Measurements from ENCODE around the gene CCDC92. TPM values are rescaled to one million over a fixed set of nuclear protein-coding genes. Genes with fewer than 3 reads are reported as not detected.

The CCDC92 gene
- total RNA-seq, 1 donor from 2014 or later = 38.9 TPM

- DNase-seq (ENCODE audit: low read depth) = no peak
- FAIRE-seq = no peak
- peaks cover 7% of the 10 kb centered on the region for H3K4me1 Mint-ChIP-seq (ENCODE audit: low read depth, unreplicated experiment)
- Histone ChIP-seq H2AFZ (ENCODE audit: low read depth, low read length) (no peak overlapping the region), H3K4me1 (ENCODE audit: insufficient read depth, low read length) (peaks cover 6% of the 10 kb centered on the region), H3K79me2 (ENCODE audit: insufficient read depth, low read length) (peaks cover 36% of the 10 kb centered on the region), H3K27ac (ENCODE audit: low read depth, low read length) (no peak overlapping the region), H3K9me3 (ENCODE audit: insufficient read depth, low read depth, low read length) (no peaks in the 10 kb centered on the region), H3K36me3 (ENCODE audit: insufficient read depth, low read length) (no peaks in the 10 kb centered on the region), H3K9ac (ENCODE audit: low read length) (no peak overlapping the region), H3K4me2 (ENCODE audit: low read length) (no peak overlapping the region), H4K20me1 (ENCODE audit: insufficient read depth, low read length) (peaks cover 66% of the 10 kb centered on the region), H3K4me3 (ENCODE audit: insufficient read depth, low read depth, low read length) (no peak overlapping the region), H3K27me3 (ENCODE audit: insufficient read depth, low read length) (no peaks in the 10 kb centered on the region)
- H3K27ac Mint-ChIP-seq (ENCODE audit: unreplicated experiment) = no peak overlapping the region
- H3K9me3 Mint-ChIP-seq (ENCODE audit: unreplicated experiment) = no peaks in the 10 kb centered on the region
- H3K27me3 Mint-ChIP-seq (ENCODE audit: low read depth, unreplicated experiment) = no peaks in the 10 kb centered on the region
- TF ChIP-seq CTCF (IDR thresholded peaks at IDR 0.05; ENCODE audit: insufficient read depth, low read depth, low read length) (no peak), EZH2 (IDR thresholded peaks at IDR 0.05; ENCODE audit: insufficient read depth, low read length) (no peak)
- no peak overlapping the region for H3K4me3 Mint-ChIP-seq (ENCODE audit: unreplicated experiment)
- peaks cover 13% of the 10 kb centered on the region for H3K36me3 Mint-ChIP-seq (ENCODE audit: low read depth, unreplicated experiment)
Measured at GRCh38 chr12:123961585-123962345, 10.9 kb downstream of the CCDC92 start.

GRCh38 chr12:123960856-123961255 is 11.8 kb downstream of the CCDC92 start:
- H3K4me3 Mint-ChIP-seq (ENCODE audit: unreplicated experiment) = no peak overlapping the region
- TF ChIP-seq CTCF (IDR thresholded peaks at IDR 0.05; ENCODE audit: insufficient read depth, low read depth, low read length) (no peak), EZH2 (IDR thresholded peaks at IDR 0.05; ENCODE audit: insufficient read depth, low read length) (no peak)
- Histone ChIP-seq H3K36me3 (ENCODE audit: insufficient read depth, low read length) (no peaks in the 10 kb centered on the region), H2AFZ (ENCODE audit: low read depth, low read length) (no peak overlapping the region), H3K27ac (ENCODE audit: low read depth, low read length) (no peak overlapping the region), H3K4me2 (ENCODE audit: low read length) (no peak overlapping the region), H3K4me1 (ENCODE audit: insufficient read depth, low read length) (no peaks in the 10 kb centered on the region), H3K9me3 (ENCODE audit: insufficient read depth, low read depth, low read length) (no peaks in the 10 kb centered on the region), H3K4me3 (ENCODE audit: insufficient read depth, low read depth, low read length) (no peak overlapping the region), H3K27me3 (ENCODE audit: insufficient read depth, low read length) (no peaks in the 10 kb centered on the region), H3K79me2 (ENCODE audit: insufficient read depth, low read length) (peaks cover 28% of the 10 kb centered on the region), H3K9ac (ENCODE audit: low read length) (no peak overlapping the region), H4K20me1 (ENCODE audit: insufficient read depth, low read length) (peaks cover 61% of the 10 kb centered on the region)
- FAIRE-seq (no peak), DNase-seq (ENCODE audit: low read depth) (no peak)
- no peak overlapping the region for H3K27ac Mint-ChIP-seq (ENCODE audit: unreplicated experiment)
- no peaks in the 10 kb centered on the region for H3K9me3 Mint-ChIP-seq (ENCODE audit: unreplicated experiment)
- no peaks in the 10 kb centered on the region for H3K4me1 Mint-ChIP-seq (ENCODE audit: low read depth, unreplicated experiment)
- peaks cover 13% of the 10 kb centered on the region for H3K36me3 Mint-ChIP-seq (ENCODE audit: low read depth, unreplicated experiment)
- H3K27me3 Mint-ChIP-seq (ENCODE audit: low read depth, unreplicated experiment) = no peaks in the 10 kb centered on the region

Measured in astrocyte (in vitro differentiated cells and primary cell).